ENCODE measurements around the gene AQP9.

The AQP9 gene

GRCh38 chr15:58139989-58140522 lies 1.9 kb downstream of the AQP9 start:
- no peak for DNase-seq (ENCODE audit: low spot score)
- no peak for FAIRE-seq

GRCh38 chr15:58141894-58142293 lies 3.7 kb downstream of the AQP9 start:
- FAIRE-seq (no peak), DNase-seq (ENCODE audit: low spot score) (no peak)

DNA sequence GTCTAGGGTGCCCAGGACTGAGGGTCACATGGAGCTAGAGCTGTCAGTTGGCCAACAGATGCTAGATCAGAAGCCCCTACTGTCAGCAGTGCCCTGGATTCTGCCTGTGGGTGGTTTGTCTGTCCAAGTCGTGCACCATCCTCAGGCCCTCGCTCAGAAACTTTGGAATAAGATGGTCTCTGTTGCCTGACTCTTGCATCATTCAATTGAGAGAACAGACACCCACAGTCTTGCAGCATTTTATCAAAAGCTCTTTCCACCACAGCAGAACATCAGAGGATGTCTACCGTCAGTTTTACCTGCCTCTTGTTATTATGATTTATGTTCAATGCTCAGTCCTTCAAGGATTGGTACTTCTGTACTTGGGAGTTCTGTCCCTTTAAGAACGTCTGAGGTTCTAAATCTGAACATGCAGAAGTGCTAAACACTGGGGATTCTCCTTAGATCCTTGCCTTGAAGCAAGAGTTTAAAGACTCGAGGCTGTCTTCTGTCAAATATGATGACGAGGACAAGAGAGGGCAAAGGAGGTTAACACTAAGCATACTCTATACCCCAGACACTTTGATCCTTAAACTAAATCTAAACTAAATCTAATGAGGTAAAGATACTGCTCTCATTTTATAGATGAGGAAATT lies 4.8 kb downstream of the AQP9 start:
- no peak for DNase-seq (ENCODE audit: low spot score)
- no peak for FAIRE-seq

- DNase-seq (ENCODE audit: low spot score): no peak
- no peak for FAIRE-seq
Measured at GRCh38 chr15:58145606-58146005, 7.4 kb downstream of the AQP9 start.

GRCh38 chr15:58146211-58146610 lies 8.0 kb downstream of the AQP9 start:
- no peak for DNase-seq (ENCODE audit: low spot score)
- FAIRE-seq: no peak

DNA sequence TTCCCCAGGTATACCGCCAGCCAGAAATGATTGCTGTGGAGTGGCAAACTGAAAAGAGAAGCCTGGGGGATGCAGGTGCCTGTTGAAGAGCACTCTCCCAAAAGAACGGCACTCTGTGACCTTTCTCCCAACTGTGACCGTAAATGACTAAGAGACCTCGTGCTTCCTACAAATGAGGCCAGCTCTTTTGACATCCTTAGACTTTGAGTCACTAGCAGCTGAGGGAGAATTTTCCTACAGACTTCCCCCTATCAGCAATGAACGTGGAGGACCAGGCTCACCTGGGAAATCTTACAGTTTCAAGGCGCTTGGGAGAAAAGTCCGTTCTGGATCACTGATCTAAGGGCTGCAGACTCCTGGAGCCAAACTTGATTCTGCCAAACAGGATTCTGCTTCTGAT lies 8.6 kb downstream of the AQP9 start:
- peak; percentile 52 for DNase-seq (ENCODE audit: low spot score)

GRCh38 chr15:58147171-58147611 lies 9.0 kb downstream of the AQP9 start:
- no peak for DNase-seq (ENCODE audit: low spot score)
- no peak for FAIRE-seq

More for the DNA sequence above, 8.6 kb downstream of the AQP9 start:
- no peak for FAIRE-seq

GRCh38 chr15:58148120-58148519 lies 9.9 kb downstream of the AQP9 start:
- no peak for FAIRE-seq

GRCh38 chr15:58148633-58149445 lies 10.7 kb downstream of the AQP9 start:
- DNase-seq (ENCODE audit: low spot score) (no peak), FAIRE-seq (no peak)

More at GRCh38 chr15:58148120-58148519, 9.9 kb downstream of the AQP9 start:
- no peak for DNase-seq (ENCODE audit: low spot score)

GRCh38 chr15:58154769-58155168 lies 16.6 kb downstream of the AQP9 start:
- no peak for FAIRE-seq
- DNase-seq (ENCODE audit: low spot score): no peak

GRCh38 chr15:58159827-58160386 lies 21.7 kb downstream of the AQP9 start:
- DNase-seq (ENCODE audit: low spot score): no peak
- FAIRE-seq: no peak

- FAIRE-seq (no peak), DNase-seq (ENCODE audit: low spot score) (no peak)
Measured at GRCh38 chr15:58161436-58161930, 23.3 kb downstream of the AQP9 start.

- DNase-seq (ENCODE audit: low spot score) (no peak), FAIRE-seq (no peak)
Measured at GRCh38 chr15:58163985-58164384, 25.8 kb downstream of the AQP9 start.

- no peak for FAIRE-seq
- no peak for DNase-seq (ENCODE audit: low spot score)
Measured at GRCh38 chr15:58164926-58165325, 26.7 kb downstream of the AQP9 start.

DNA sequence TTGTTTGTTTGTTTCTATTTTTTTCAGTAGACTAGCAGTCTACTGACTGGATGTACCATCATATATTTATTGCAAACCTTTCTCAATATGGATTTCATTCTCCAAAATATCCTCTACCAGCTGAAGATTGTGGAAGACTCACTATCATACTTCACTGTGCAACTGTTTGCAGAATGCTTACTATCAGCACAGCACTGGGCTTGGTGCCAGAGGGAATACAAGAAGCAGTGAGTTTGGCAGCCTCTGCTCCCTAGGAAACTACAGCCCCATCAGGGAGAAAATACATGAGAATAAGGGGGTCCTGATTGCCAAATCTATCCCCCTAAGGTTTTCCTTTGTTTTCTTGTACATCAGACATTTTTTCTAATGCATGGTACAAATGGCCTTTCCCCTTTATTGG lies 27.5 kb downstream of the AQP9 start:
- FAIRE-seq: no peak
- no peak for DNase-seq (ENCODE audit: low spot score)

DNA sequence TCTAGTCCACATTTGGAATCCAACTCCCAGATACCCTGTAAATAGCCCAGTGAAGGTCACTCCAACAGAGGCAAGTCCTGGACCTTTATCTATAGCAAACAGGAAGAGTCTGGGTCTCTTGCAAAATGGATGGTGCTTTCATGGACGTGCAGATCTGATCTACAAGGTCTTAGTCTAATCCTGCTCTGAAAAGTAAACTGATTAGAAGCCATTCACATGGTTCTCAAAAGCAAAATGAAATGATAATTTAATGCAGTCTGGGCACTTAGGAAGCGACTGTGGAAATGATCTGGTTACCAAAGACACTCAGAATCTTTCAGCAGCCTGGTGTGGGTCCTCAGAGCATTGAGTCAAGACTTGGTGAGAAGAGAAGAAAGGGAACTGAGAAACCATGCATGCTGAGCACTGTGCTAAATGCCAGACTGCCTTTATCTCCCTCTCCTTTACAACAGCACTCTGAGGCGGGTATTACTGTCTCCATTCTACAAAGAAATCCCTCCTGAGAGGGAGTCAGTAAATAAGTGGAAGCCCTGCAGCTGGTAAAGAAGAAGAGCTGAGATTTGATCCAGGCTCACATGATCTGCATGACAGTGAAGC lies 29.0 kb downstream of the AQP9 start:
- DNase-seq (ENCODE audit: low spot score): no peak
- FAIRE-seq: no peak

DNA sequence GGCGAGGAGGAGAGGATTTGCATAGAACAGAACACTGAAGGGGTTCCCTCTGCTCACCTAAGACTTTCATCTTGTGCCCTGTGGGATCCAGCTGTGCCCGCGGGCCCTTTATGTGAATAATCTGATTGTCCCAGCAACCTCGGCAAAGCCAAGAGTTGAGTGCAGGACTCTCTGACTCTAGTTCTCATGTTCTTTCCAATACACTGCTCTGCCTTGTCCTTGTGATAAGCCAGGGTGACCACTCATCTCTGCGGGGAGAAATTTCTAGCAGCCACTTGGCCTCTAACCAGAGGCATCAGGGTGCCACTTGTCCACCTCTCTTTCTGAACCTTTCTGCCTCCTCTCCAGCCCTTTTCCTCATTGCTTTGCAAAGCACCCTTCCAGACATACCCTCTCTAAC lies 31.8 kb downstream of the AQP9 start:
- FAIRE-seq (no peak), DNase-seq (ENCODE audit: low spot score) (no peak)

DNA sequence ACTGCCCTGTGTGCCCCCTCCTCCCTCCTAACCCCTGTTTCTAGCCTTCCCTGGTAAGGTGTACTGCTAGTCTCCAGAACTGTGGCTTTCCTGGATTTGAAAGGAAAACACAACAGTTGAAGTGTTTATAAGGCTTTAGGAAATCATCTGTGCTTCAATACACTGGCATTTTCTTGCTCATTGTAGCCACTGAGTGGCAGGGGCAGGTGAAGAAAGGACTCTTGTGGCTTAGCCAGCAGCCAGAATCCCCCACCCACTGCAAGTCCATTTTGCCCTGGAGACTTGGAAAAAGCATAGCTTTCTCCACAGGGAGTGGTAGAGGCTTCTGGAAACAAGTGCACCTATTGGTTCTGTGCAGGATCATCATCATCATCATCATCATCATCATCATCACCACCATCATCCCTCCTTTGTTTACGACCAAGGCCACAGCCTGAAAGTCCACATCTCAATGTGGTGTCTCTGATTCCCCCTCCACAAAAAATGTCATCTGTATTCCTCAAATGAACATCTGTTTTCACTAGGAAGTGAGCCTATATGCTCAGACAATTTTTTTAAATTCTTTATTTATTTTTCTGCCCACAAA lies 33.4 kb downstream of the AQP9 start:
- no peak for FAIRE-seq
- no peak for DNase-seq (ENCODE audit: low spot score)

DNA sequence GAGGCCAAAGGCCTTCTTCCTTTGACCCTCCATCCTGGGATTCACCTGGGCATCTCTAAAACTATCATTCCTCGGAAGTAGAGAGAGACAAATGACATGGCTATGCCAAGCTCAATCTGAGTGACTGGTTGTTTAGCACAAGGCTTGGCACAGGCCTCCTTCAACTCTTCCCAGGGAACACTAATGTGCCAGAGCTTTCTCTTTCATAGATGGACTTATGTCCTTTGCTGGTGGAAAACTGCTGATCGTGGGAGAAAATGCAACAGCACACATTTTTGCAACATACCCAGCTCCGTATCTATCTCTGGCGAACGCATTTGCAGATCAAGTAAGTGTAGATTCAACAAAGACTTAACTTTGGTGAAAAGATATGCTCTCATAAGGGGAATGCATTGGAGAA lies 36.5 kb downstream of the AQP9 start:
- FAIRE-seq: no peak
- DNase-seq (ENCODE audit: low spot score): no peak

DNA sequence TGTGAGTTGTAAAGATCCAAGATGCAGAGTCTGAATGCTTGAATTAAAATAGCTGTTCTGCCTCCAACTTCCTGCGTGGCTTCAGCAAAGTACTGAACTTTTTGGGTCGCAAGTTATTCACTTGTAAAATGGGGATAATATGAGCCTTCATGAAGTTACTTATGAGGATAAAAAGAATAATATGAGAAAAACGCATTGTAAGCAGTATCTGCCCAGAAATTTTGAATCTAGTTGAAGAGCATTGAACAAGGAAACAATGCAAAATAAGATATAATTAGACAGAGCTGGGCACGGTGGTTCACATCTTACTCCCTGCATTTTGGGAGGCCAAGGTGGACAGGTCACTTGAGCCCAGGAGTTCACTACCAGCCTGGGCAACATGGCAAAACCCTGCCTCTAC lies 37.8 kb downstream of the AQP9 start:
- no peak for DNase-seq (ENCODE audit: low spot score)
- FAIRE-seq: no peak

DNA sequence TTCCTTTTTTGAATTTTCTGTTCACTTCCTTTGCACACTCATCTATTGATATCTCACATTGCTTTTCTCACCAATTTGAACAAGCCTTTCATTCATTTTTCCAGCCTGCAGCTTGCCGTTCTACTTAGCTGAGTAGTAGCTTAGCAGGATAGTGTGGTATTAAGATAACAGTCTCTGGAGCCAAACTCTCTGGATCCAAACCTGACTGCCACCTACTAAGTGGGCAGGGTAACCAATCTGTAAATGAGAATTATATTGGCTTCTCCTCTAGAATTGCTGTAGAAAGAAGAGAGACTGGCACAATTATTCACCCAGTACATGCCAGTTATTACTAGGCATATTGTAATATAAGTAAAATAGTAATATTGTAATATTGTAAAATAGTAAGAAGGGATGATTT lies 40.5 kb downstream of the AQP9 start:
- FAIRE-seq: no peak
- DNase-seq (ENCODE audit: low spot score): no peak

All from urothelium cell line (cell line).